NCI-H1436 treated with DMSO at 0.1 percent for 48 hours (cell line): ENCODE data around the gene HSP90AB1.

ENCODE experiments used
- DNase-seq: peaks from one replicate; lab custom pipeline; 2025; lab: John Stamatoyannopoulos, UW

Gene HSP90AB1

GRCh38 chr6:44246663-44247337 is at the start of gene HSP90AB1:
TSS of gene HSP90AB1 (plus strand) at chr6:44247101. CDS start at chr6:44248630, 1,529 bp downstream.
- DNase-seq = peak; percentile 84

GRCh38 chr6:44198684-44199083 is 48.2 kb upstream of the HSP90AB1 start:
- no peak for DNase-seq

- DNase-seq = no peak
Measured at GRCh38 chr6:44199883-44200282, 47.0 kb upstream of the HSP90AB1 start.

GRCh38 chr6:44201200-44201599 is 45.7 kb upstream of the HSP90AB1 start:
- DNase-seq = no peak

GRCh38 chr6:44201638-44202303 is 45.1 kb upstream of the HSP90AB1 start:
- no peak for DNase-seq

- no peak for DNase-seq
Measured at GRCh38 chr6:44202332-44202971, 44.4 kb upstream of the HSP90AB1 start.

- DNase-seq = no peak
Measured at GRCh38 chr6:44202972-44203750, 43.7 kb upstream of the HSP90AB1 start.

- DNase-seq = no peak
Measured at GRCh38 chr6:44203955-44204354, 42.9 kb upstream of the HSP90AB1 start.

- no peak for DNase-seq
Measured at GRCh38 chr6:44207966-44208365, 38.9 kb upstream of the HSP90AB1 start.

GRCh38 chr6:44211284-44211683 is 35.6 kb upstream of the HSP90AB1 start:
- DNase-seq = no peak

GRCh38 chr6:44214307-44214706 is 32.6 kb upstream of the HSP90AB1 start:
- no peak for DNase-seq

- no peak for DNase-seq
Measured at GRCh38 chr6:44216677-44217331, 30.1 kb upstream of the HSP90AB1 start, which contains the start of gene MYMX. TSS of gene MYMX (plus strand) at chr6:44216926. CDS start at chr6:44217472, 546 bp downstream.

- DNase-seq = no peak
Measured at GRCh38 chr6:44217332-44218143, 29.4 kb upstream of the HSP90AB1 start.

GRCh38 chr6:44219053-44219814 is 27.7 kb upstream of the HSP90AB1 start:
- no peak for DNase-seq

- DNase-seq = no peak
Measured at GRCh38 chr6:44219815-44220784, 26.8 kb upstream of the HSP90AB1 start.

GRCh38 chr6:44220913-44221290 is 26.0 kb upstream of the HSP90AB1 start:
- no peak for DNase-seq

- peak; percentile 33 for DNase-seq
Measured at GRCh38 chr6:44221291-44221960, 25.5 kb upstream of the HSP90AB1 start.

GRCh38 chr6:44221961-44222335 is 25.0 kb upstream of the HSP90AB1 start:
- DNase-seq = no peak
